Ovary (tissue), 3 donors: Measurements from ENCODE around the gene FAM241B.

ENCODE experiments used
- EP300 ChIP-seq: sonication (generic); formaldehyde crosslinking; IDR thresholded peaks from one replicate; pipeline ENCODE4 v1.6.1; 2017; ENCODE audit warnings: antibody characterized with exemption
- POLR2A ChIP-seq: fragments of 450-650 bp; IDR thresholded peaks from one replicate; pipeline ENCODE4 v1.6.1; 2017; ENCODE audit warnings: antibody characterized with exemption, mild to moderate bottlenecking, moderate library complexity
- TF ChIP-seq, protein P1 (sequence below), 3 donors: fragments of 450-650 bp in 2 of 3; fragments of 200-600 bp in 1 of 3; IDR thresholded peaks; one replicate each; pipeline versions ENCODE4 v1.5.1 to v1.8.0; 2016 to 2022; ENCODE audit warnings: antibody characterized with exemption in 3 of 3, mild to moderate bottlenecking in 1 of 3
- donor health status: DM: no; HTN: no; CAD: no.

DNA sequence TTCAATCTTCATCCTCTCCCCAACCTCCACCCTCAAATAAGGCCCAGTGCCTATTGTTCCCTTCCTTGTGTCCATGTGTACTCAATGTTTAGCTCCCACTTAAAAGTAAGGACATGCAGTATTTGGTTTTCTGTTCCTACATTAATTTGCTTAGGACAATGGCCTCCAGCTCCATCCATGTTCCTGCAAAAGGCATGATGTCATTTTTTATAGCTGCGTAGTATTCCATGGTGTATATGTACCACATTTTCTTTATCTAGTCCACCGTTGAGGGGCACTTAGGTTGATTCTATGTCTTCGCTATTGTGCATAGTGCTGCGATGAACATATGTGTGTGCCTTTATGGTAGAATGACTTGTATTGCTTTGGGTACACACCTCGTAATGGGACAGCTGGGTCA, 49.6 kb upstream of the FAM241B start:
- no peak for TF ChIP-seq POLR2A
- no peak for TF ChIP-seq EP300
- TF ChIP-seq, protein P1, sequence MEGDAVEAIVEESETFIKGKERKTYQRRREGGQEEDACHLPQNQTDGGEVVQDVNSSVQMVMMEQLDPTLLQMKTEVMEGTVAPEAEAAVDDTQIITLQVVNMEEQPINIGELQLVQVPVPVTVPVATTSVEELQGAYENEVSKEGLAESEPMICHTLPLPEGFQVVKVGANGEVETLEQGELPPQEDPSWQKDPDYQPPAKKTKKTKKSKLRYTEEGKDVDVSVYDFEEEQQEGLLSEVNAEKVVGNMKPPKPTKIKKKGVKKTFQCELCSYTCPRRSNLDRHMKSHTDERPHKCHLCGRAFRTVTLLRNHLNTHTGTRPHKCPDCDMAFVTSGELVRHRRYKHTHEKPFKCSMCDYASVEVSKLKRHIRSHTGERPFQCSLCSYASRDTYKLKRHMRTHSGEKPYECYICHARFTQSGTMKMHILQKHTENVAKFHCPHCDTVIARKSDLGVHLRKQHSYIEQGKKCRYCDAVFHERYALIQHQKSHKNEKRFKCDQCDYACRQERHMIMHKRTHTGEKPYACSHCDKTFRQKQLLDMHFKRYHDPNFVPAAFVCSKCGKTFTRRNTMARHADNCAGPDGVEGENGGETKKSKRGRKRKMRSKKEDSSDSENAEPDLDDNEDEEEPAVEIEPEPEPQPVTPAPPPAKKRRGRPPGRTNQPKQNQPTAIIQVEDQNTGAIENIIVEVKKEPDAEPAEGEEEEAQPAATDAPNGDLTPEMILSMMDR (IDR thresholded peaks at IDR 0.05), result no peak
